MCF 10A (cell line): Measurements from ENCODE around the gene ASPSCR1. TPM values are rescaled to one million over a fixed set of nuclear protein-coding genes. Genes with fewer than 3 reads are reported as not detected.
A peak's percentile ranks its signal among the peaks of the same experiment; 100 is the strongest.

Source experiments
- BruUV-seq: library from RNA; stranded (reverse); fragments of 400-500 nt; replicated peaks from 2 replicates; lab custom pipeline; 2021; lab: Mats Ljungman, UMichigan
- CTCF ChIA-PET: fragments of 300-600 bp; sonication (Branson Sonifier 250); formaldehyde crosslinking; extraction: SDS; loops from one replicate; lab custom pipeline; 2021; ENCODE audit warnings: antibody characterized with exemption, inconsistent platforms; lab: Yijun Ruan, JAX
- POLR2A ChIA-PET: fragments of 300-600, 350-650 bp; sonication (Branson Sonifier 250); formaldehyde crosslinking; extraction: SDS; loops from one replicate; lab custom pipeline; 2020; ENCODE audit warnings: antibody characterized with exemption, inconsistent platforms; lab: Yijun Ruan, JAX
- DNase-seq: peaks from one replicate; pipeline ENCODE4 v3.0.0-alpha.2; 2018; ENCODE audit not compliant: unreplicated experiment
- H3K27ac Mint-ChIP-seq: one replicate; pipeline ENCODE4 v1.8.0; 2022; ENCODE audit warnings: mild to moderate bottlenecking, low read depth, mixed read lengths; ENCODE audit not compliant: unreplicated experiment
- H3K27me3 Mint-ChIP-seq: one replicate; pipeline ENCODE4 v1.8.0; 2022; ENCODE audit warnings: mixed read lengths; ENCODE audit not compliant: insufficient read depth, unreplicated experiment
- H3K36me3 Mint-ChIP-seq: one replicate; pipeline ENCODE4 v1.8.0; 2022; ENCODE audit warnings: mild to moderate bottlenecking, moderate library complexity, mixed read lengths; ENCODE audit not compliant: insufficient read depth, unreplicated experiment
- H3K4me1 Mint-ChIP-seq: one replicate; pipeline ENCODE4 v1.8.0; 2022; ENCODE audit warnings: mixed read lengths; ENCODE audit not compliant: insufficient read depth, unreplicated experiment
- H3K4me3 Mint-ChIP-seq: one replicate; pipeline ENCODE4 v1.8.0; 2022; ENCODE audit warnings: mild to moderate bottlenecking, moderate library complexity, mixed read lengths; ENCODE audit not compliant: unreplicated experiment
- H3K9me3 Mint-ChIP-seq: one replicate; pipeline ENCODE4 v1.8.0; 2022; ENCODE audit warnings: mixed read lengths; ENCODE audit not compliant: unreplicated experiment
- CTCF ChIP-seq: fragments of 200-600 bp; IDR thresholded peaks from one replicate; pipeline ENCODE4 v1.8.0; 2022; ENCODE audit warnings: antibody characterized with exemption, mild to moderate bottlenecking; ENCODE audit not compliant: unreplicated experiment
- intact Hi-C: fragments of 100-400 bp; cut with micrococcal nuclease; formaldehyde crosslinking; loops from 2 replicates; pipeline ENCODE4 v1.14.1; 2022
- total RNA-seq: library from RNA; stranded (reverse); gene quantifications from 2 replicates; pipeline ENCODE4 v1.2.3, GENCODE V29; 2022

Gene ASPSCR1
- total RNA-seq, 1 experiment from 2014 or later: 29.7 TPM

- Mint-ChIP-seq H3K27ac (no peak overlapping the region), H3K4me3 (peak overlapping the region; percentile 78), H3K27me3 (no peaks in the 10 kb centered on the region), H3K36me3 (peaks cover 5% of the 10 kb centered on the region), H3K9me3 (no peaks in the 10 kb centered on the region), H3K4me1 (no peaks in the 10 kb centered on the region)
- ChIA-PET CTCF (interaction anchor here (0.5 to 2.3 kb wide), 9 partner anchors 10 to 1574 kb away, joined by 3 to 13 read pairs (median 3); no protein-coding TSS in a partner anchor), POLR2A (interaction anchor here (0.6 to 1.7 kb wide), 7 partner anchors 8 to 223 kb away, joined by 3 to 4 read pairs (median 3); partner anchors contain the start of genes DCXR and FASN)
- no peak for DNase-seq
- BruUV-seq: no TSS peak
- intact Hi-C loops: loop anchor here (2.0 to 10.0 kb wide), 3 partner anchors 65 to 215 kb away; partner anchors contain the start of gene FASN
- no peak for TF ChIP-seq CTCF
Observed at GRCh38 chr17:82029990-82030469, 52.6 kb downstream of the ASPSCR1 start.

GRCh38 chr17:82030470-82031302 is 53.3 kb downstream of the ASPSCR1 start:
- BruUV-seq: no TSS peak
- intact Hi-C loops: loop anchor here (2.0 to 10.0 kb wide), 3 partner anchors 64 to 214 kb away; partner anchors contain the start of gene FASN
- Mint-ChIP-seq H3K36me3 (peaks cover 5% of the 10 kb centered on the region), H3K27me3 (no peaks in the 10 kb centered on the region), H3K27ac (peak overlapping the region; percentile 35), H3K4me1 (no peaks in the 10 kb centered on the region), H3K9me3 (no peaks in the 10 kb centered on the region), H3K4me3 (peak overlapping the region; percentile 78)
- CTCF ChIA-PET: interaction anchor here (0.5 to 2.3 kb wide), 12 partner anchors 10 to 1575 kb away, joined by 3 to 13 read pairs (median 3); no protein-coding TSS in a partner anchor
- POLR2A ChIA-PET: interaction anchor here (0.6 to 1.7 kb wide), 10 partner anchors 7 to 267 kb away, joined by 3 to 4 read pairs (median 3); partner anchors contain the start of genes CENPX, DCXR, FASN and LRRC45
- peak; percentile 98 for TF ChIP-seq CTCF
- DNase-seq: peak; percentile 83

GRCh38 chr17:82031303-82031884 is 54.0 kb downstream of the ASPSCR1 start, which contains the start of gene RAC3:
Gene RAC3, plus strand, starts transcription at chr17:82031678. Its CDS starts 84 bp downstream, at chr17:82031762.
- Mint-ChIP-seq H3K36me3 (peaks cover 5% of the 10 kb centered on the region), H3K27ac (peak within 1 kb of the TSS; percentile 35), H3K4me3 (peak within 1 kb of the TSS; percentile 78), H3K4me1 (no peaks in the 10 kb centered on the region), H3K9me3 (no peaks in the 10 kb centered on the region), H3K27me3 (no peaks in the 10 kb centered on the region)
- POLR2A ChIA-PET: interaction anchor here (0.8 to 1.3 kb wide), 5 partner anchors 9 to 121 kb away, joined by 3 to 4 read pairs (median 3); partner anchors contain the start of genes CENPX and LRRC45
- no peak for DNase-seq
- CTCF ChIA-PET: interaction anchor here (2.2 kb wide), 1 partner anchor 11 kb away, joined by 7 read pairs; no protein-coding TSS in a partner anchor
- no TSS peak for BruUV-seq
- no peak for TF ChIP-seq CTCF
- intact Hi-C loops: loop anchor here (2.0 to 10.0 kb wide), 3 partner anchors 63 to 213 kb away; partner anchors contain the start of gene FASN
